SK-MEL-5 (cell line): ENCODE results near the gene SOX6. TPM values are rescaled to one million over a fixed set of nuclear protein-coding genes. Genes with fewer than 3 reads are reported as not detected.
A peak's percentile ranks its signal among the peaks of the same experiment; 100 is the strongest.

Experiments used
- DNase-seq: peaks from one replicate; pipeline ENCODE4 v3.0.0-alpha.2; 2016; ENCODE audit warnings: low read depth, low spot score
- in situ Hi-C: cut with HindIII; loops from 2 replicates; pipeline ENCODE4 v1.10.0; 2016; ENCODE audit warnings: low sequenced_read_pairs, high pct_unique_total_duplicates, low pct_unique_long_range_greater_than_20kb
- total RNA-seq: library from RNA; depleted of rRNA; stranded (reverse); fragments of >200 nt; shearing (Covaris generic); gene quantifications from 2 replicates; pipeline ENCODE4 v1.2.3, GENCODE V29; 2014

Gene SOX6
- total RNA-seq, 1 experiment from 2014 or later = 84.9 TPM

GRCh38 chr11:16297332-16297731 is 59.0 kb downstream of the SOX6 start:
- in situ Hi-C loops = no loop called here
- peak; percentile 77 for DNase-seq

- DNase-seq = peak; percentile 58
- in situ Hi-C loops = no loop called here
Measured at GRCh38 chr11:16296273-16296672, 60.1 kb downstream of the SOX6 start.

- DNase-seq = no peak
- in situ Hi-C loops = no loop called here
Measured at GRCh38 chr11:16295592-16295991, 60.8 kb downstream of the SOX6 start.

- peak; percentile 43 for DNase-seq
- in situ Hi-C loops = no loop called here
Measured at GRCh38 chr11:16293204-16293681, 63.1 kb downstream of the SOX6 start.

GRCh38 chr11:16292167-16292859 is 64.0 kb downstream of the SOX6 start:
- DNase-seq = no peak
- in situ Hi-C loops = no loop called here

- in situ Hi-C loops = no loop called here
- no peak for DNase-seq
Measured at GRCh38 chr11:16291729-16292128, 64.6 kb downstream of the SOX6 start.

- in situ Hi-C loops = no loop called here
Measured at GRCh38 chr11:16289541-16289940, 66.8 kb downstream of the SOX6 start.

GRCh38 chr11:16287630-16288280 is 68.6 kb downstream of the SOX6 start:
- no peak for DNase-seq
- in situ Hi-C loops = no loop called here

More at GRCh38 chr11:16289541-16289940, 66.8 kb downstream of the SOX6 start:
- DNase-seq = no peak

- no peak for DNase-seq
- in situ Hi-C loops = no loop called here
Measured at GRCh38 chr11:16286095-16286494, 70.3 kb downstream of the SOX6 start.

- DNase-seq = no peak
- in situ Hi-C loops = no loop called here
Measured at GRCh38 chr11:16280256-16280682, 76.1 kb downstream of the SOX6 start.

GRCh38 chr11:16279524-16279923 is 76.8 kb downstream of the SOX6 start:
- in situ Hi-C loops = no loop called here

GRCh38 chr11:16278979-16279378 is 77.4 kb downstream of the SOX6 start:
- no peak for DNase-seq
- in situ Hi-C loops = no loop called here

More at GRCh38 chr11:16279524-16279923, 76.8 kb downstream of the SOX6 start:
- no peak for DNase-seq

- in situ Hi-C loops = no loop called here
- DNase-seq = no peak
Measured at GRCh38 chr11:16278273-16278672, 78.1 kb downstream of the SOX6 start.

GRCh38 chr11:16276251-16276650 is 80.1 kb downstream of the SOX6 start:
- in situ Hi-C loops = no loop called here
- DNase-seq = no peak

GRCh38 chr11:16271258-16271657 is 85.1 kb downstream of the SOX6 start:
- DNase-seq = no peak
- in situ Hi-C loops = no loop called here

- no peak for DNase-seq
- in situ Hi-C loops = no loop called here
Measured at GRCh38 chr11:16266021-16266420, 90.3 kb downstream of the SOX6 start.

GRCh38 chr11:16265022-16265421 is 91.3 kb downstream of the SOX6 start:
- in situ Hi-C loops = no loop called here
- no peak for DNase-seq

GRCh38 chr11:16262645-16262955 is 93.7 kb downstream of the SOX6 start:
- DNase-seq = no peak
- in situ Hi-C loops = no loop called here
